ENCODE measurements around the gene SF3A2.

SF3A2 gene

GRCh38 chr19:2237051-2237868, 636 bp downstream of the SF3A2 start:
- ChIA-PET CTCF (interaction anchor here (0.7 kb wide), 1 partner anchor 76 kb away, joined by 4 read pairs; no protein-coding TSS in a partner anchor), POLR2A (ENCODE audit: low non-redundant PET) (interaction anchor here (0.6 kb wide), 3 partner anchors 155 to 218 kb away, joined by 3 to 5 read pairs (median 3); partner anchors contain the start of gene TIMM13)
- no peak for TF ChIP-seq CTCF (conservative IDR thresholded peaks at IDR 0.05; ENCODE audit: low read depth)
- DNase-seq (ENCODE audit: low spot score) = no peak
- peak overlapping the region; percentile 95 for H3K27ac ChIP-seq

- CTCF ChIA-PET = no interaction called here
- DNase-seq (ENCODE audit: low spot score) = no peak
- H3K27ac ChIP-seq = peak overlapping the region; percentile 95
- TF ChIP-seq CTCF (conservative IDR thresholded peaks at IDR 0.05; ENCODE audit: low read depth) = no peak
- POLR2A ChIA-PET (ENCODE audit: low non-redundant PET) = interaction anchor here (0.6 kb wide), 4 partner anchors 76 to 217 kb away, joined by 3 to 8 read pairs (median 4); partner anchors contain the start of gene TIMM13
These were observed 1.2 kb downstream of the SF3A2 start for GRCh38 chr19:2237869-2238153.

GRCh38 chr19:2239173-2239572, 2.5 kb downstream of the SF3A2 start:
- no peak for DNase-seq (ENCODE audit: low spot score)
- POLR2A ChIA-PET (ENCODE audit: low non-redundant PET) = no interaction called here
- no peak for TF ChIP-seq CTCF (conservative IDR thresholded peaks at IDR 0.05; ENCODE audit: low read depth)
- CTCF ChIA-PET = interaction anchor here (1.0 kb wide), 1 partner anchor 374 kb away, joined by 3 read pairs; no protein-coding TSS in a partner anchor
- peak overlapping the region; percentile 47 for H3K27ac ChIP-seq

- POLR2A ChIA-PET (ENCODE audit: low non-redundant PET) = interaction anchor here (0.6 kb wide), 1 partner anchor 92 kb away, joined by 4 read pairs; no protein-coding TSS in a partner anchor
- DNase-seq (ENCODE audit: low spot score) = no peak
- TF ChIP-seq CTCF (conservative IDR thresholded peaks at IDR 0.05; ENCODE audit: low read depth) = no peak
- peak overlapping the region; percentile 68 for H3K27ac ChIP-seq
- CTCF ChIA-PET = interaction anchor here (0.6 to 1.2 kb wide), 3 partner anchors 21 to 375 kb away, joined by 3 read pairs; no protein-coding TSS in a partner anchor
These were observed 3.4 kb downstream of the SF3A2 start for GRCh38 chr19:2239771-2240770.

GRCh38 chr19:2240881-2241760, 4.5 kb downstream of the SF3A2 start:
- no peak for DNase-seq (ENCODE audit: low spot score)
- ChIA-PET CTCF (interaction anchor here (1.2 kb wide), 1 partner anchor 20 kb away, joined by 3 read pairs; no protein-coding TSS in a partner anchor), POLR2A (ENCODE audit: low non-redundant PET) (interaction anchor here (0.6 kb wide), 1 partner anchor 93 kb away, joined by 4 read pairs; no protein-coding TSS in a partner anchor)
- H3K27ac ChIP-seq = peak overlapping the region; percentile 68
- TF ChIP-seq CTCF (conservative IDR thresholded peaks at IDR 0.05; ENCODE audit: low read depth) = no peak

Measured in RWPE1 (cell line).